K562 (cell line): ENCODE results near the gene ARAP1.

Experiments used
- ARNT ChIP-seq, 2 experiments: fragments of 450-650 bp; IDR thresholded peaks; 2 replicates each; pipeline ENCODE4 v1.6.1; 2016; ENCODE audit warnings: mild to moderate bottlenecking in 1 of 2
- CBFB ChIP-seq: sonication (generic); formaldehyde crosslinking; IDR thresholded peaks from 2 replicates; pipeline ENCODE4 v1.4.0; 2020; ENCODE audit warnings: mild to moderate bottlenecking, missing genetic modification reagents
- CBX3 ChIP-seq, 2 experiments: IDR thresholded peaks; 1 replicate in 1 of 2; 2 replicates in 1 of 2; pipeline ENCODE4 v1.6.1; 2012; ENCODE audit warnings: inconsistent platforms in 2 of 2, low read length in 2 of 2, borderline replicate concordance in 1 of 2, control low read depth in 1 of 2
- CEBPB ChIP-seq: fragments of 450-650 bp; IDR thresholded peaks from 2 replicates; pipeline ENCODE4 v1.6.1; 2016; ENCODE audit warnings: missing genetic modification characterization, missing compliant biosample characterization
- CTCF ChIP-seq, 3 experiments: IDR thresholded peaks in 2 of 3; conservative IDR thresholded peaks in 1 of 3; 2 replicates each; pipeline ENCODE4 v1.5.1; 2011 to 2012; ENCODE audit warnings: low read length in 3 of 3, mild to moderate bottlenecking in 3 of 3, control low read depth in 2 of 3, improper control_type of control experiment in 1 of 3, inconsistent platforms in 1 of 3, low read depth in 1 of 3, mixed read lengths in 1 of 3, moderate library complexity in 1 of 3; ENCODE audit not compliant: insufficient read depth in 2 of 3
- TBP ChIP-seq: optimal IDR thresholded peaks from 2 replicates; pipeline ENCODE3; 2011; ENCODE audit warnings: low read depth, low read length, improper control_type of control experiment
- TCF3 ChIP-seq: sonication (generic); formaldehyde crosslinking; IDR thresholded peaks from 2 replicates; pipeline ENCODE4 v1.4.0; 2020; ENCODE audit warnings: mild to moderate bottlenecking, missing genetic modification reagents
- ZNF444 ChIP-seq: fragments of 250-450 bp; sonication (Bioruptor Pico); IDR thresholded peaks from 2 replicates; pipeline ENCODE4 v1.4.0; 2020; ENCODE audit warnings: mild to moderate bottlenecking, moderate library complexity
- TF ChIP-seq, protein P1 (sequence below), 2 experiments: fragments of 450-650 bp; formaldehyde crosslinking in 1 of 2; IDR thresholded peaks; 2 replicates each; pipeline versions ENCODE4 v1.4.0 to v1.6.1; 2014 to 2020; ENCODE audit warnings: mild to moderate bottlenecking in 2 of 2, borderline replicate concordance in 1 of 2, low read depth in 1 of 2
- TF ChIP-seq, protein P2 (sequence below): fragments of 250-450 bp; sonication (Bioruptor Pico); IDR thresholded peaks from 2 replicates; pipeline ENCODE4 v1.5.0; 2021

GRCh38 chr11:72747289-72747855 is 4.8 kb downstream of the ARAP1 start:
- TF ChIP-seq CBX3 (IDR thresholded peaks at IDR 0.05; ENCODE audit: borderline replicate concordance in 1 of 2, low read length in 2 of 2) (no peak), CTCF (IDR thresholded peaks at IDR 0.05 in 2 of 3, conservative IDR thresholded peaks at IDR 0.05 in 1 of 3; ENCODE audit: insufficient read depth in 2 of 3, low read depth in 1 of 3, low read length in 3 of 3) (no peak), TBP (no peak), ARNT (IDR thresholded peaks at IDR 0.05) (no peak), TCF3 (no peak), ZNF444 (CRISPR knock-in tag) (no peak), CEBPB (no peak), CBFB (CRISPR knock-in tag) (no peak)
- TF ChIP-seq, protein P1, sequence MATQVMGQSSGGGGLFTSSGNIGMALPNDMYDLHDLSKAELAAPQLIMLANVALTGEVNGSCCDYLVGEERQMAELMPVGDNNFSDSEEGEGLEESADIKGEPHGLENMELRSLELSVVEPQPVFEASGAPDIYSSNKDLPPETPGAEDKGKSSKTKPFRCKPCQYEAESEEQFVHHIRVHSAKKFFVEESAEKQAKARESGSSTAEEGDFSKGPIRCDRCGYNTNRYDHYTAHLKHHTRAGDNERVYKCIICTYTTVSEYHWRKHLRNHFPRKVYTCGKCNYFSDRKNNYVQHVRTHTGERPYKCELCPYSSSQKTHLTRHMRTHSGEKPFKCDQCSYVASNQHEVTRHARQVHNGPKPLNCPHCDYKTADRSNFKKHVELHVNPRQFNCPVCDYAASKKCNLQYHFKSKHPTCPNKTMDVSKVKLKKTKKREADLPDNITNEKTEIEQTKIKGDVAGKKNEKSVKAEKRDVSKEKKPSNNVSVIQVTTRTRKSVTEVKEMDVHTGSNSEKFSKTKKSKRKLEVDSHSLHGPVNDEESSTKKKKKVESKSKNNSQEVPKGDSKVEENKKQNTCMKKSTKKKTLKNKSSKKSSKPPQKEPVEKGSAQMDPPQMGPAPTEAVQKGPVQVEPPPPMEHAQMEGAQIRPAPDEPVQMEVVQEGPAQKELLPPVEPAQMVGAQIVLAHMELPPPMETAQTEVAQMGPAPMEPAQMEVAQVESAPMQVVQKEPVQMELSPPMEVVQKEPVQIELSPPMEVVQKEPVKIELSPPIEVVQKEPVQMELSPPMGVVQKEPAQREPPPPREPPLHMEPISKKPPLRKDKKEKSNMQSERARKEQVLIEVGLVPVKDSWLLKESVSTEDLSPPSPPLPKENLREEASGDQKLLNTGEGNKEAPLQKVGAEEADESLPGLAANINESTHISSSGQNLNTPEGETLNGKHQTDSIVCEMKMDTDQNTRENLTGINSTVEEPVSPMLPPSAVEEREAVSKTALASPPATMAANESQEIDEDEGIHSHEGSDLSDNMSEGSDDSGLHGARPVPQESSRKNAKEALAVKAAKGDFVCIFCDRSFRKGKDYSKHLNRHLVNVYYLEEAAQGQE (IDR thresholded peaks at IDR 0.05; ENCODE audit: borderline replicate concordance), result no peak
- TF ChIP-seq, protein P1 (CRISPR knock-in tag; IDR thresholded peaks at IDR 0.05; ENCODE audit: low read depth), result no peak
- TF ChIP-seq, protein P2, sequence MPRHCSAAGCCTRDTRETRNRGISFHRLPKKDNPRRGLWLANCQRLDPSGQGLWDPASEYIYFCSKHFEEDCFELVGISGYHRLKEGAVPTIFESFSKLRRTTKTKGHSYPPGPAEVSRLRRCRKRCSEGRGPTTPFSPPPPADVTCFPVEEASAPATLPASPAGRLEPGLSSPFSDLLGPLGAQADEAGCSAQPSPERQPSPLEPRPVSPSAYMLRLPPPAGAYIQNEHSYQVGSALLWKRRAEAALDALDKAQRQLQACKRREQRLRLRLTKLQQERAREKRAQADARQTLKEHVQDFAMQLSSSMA (CRISPR knock-in tag), result no peak
